GM21717 (cell line): Measurements from ENCODE around the gene ABHD8.

Experiments
- ATAC-seq: cut with Tn5 transposase; IDR thresholded peaks from one replicate; pipeline ENCODE4 v1.9.1; 2021; ENCODE audit warnings: mild to moderate bottlenecking, moderate library complexity; ENCODE audit not compliant: unreplicated experiment

Gene ABHD8

GRCh38 chr19:17303167-17303939 lies at the start of gene ABHD8:
TSS of gene ABHD8 (minus strand) at chr19:17303425. CDS start at chr19:17301616, 1,809 bp downstream.
- peak; percentile 44 for ATAC-seq

GRCh38 chr19:17352608-17353280 lies 49.5 kb upstream of the ABHD8 start:
- ATAC-seq, result no peak

- ATAC-seq, result no peak
Measured at GRCh38 chr19:17351815-17352435, 48.7 kb upstream of the ABHD8 start.

GRCh38 chr19:17348700-17349099 lies 45.5 kb upstream of the ABHD8 start:
- no peak for ATAC-seq

- no peak for ATAC-seq
Measured at GRCh38 chr19:17347877-17348276, 44.7 kb upstream of the ABHD8 start.

- no peak for ATAC-seq
Measured at GRCh38 chr19:17347361-17347760, 44.1 kb upstream of the ABHD8 start.

- ATAC-seq, result no peak
Measured at GRCh38 chr19:17346109-17346671, 43.0 kb upstream of the ABHD8 start.

GRCh38 chr19:17341845-17342244 lies 38.6 kb upstream of the ABHD8 start:
- no peak for ATAC-seq

GRCh38 chr19:17341386-17341785 lies 38.2 kb upstream of the ABHD8 start:
- no peak for ATAC-seq

GRCh38 chr19:17340871-17341357 lies 37.7 kb upstream of the ABHD8 start:
- ATAC-seq, result no peak

GRCh38 chr19:17340302-17340870 lies 37.2 kb upstream of the ABHD8 start:
- no peak for ATAC-seq

GRCh38 chr19:17339088-17339741 lies 36.0 kb upstream of the ABHD8 start:
- no peak for ATAC-seq

- ATAC-seq, result no peak
Measured at GRCh38 chr19:17338433-17339078, 35.3 kb upstream of the ABHD8 start.

- ATAC-seq, result no peak
Measured at GRCh38 chr19:17337675-17338432, 34.6 kb upstream of the ABHD8 start.

GRCh38 chr19:17336872-17337674 lies 33.8 kb upstream of the ABHD8 start, which contains the start of gene GTPBP3:
TSS of gene GTPBP3 (plus strand) at chr19:17337553. CDS start at chr19:17337612, 59 bp downstream.
- ATAC-seq, result peak; percentile 58

- no peak for ATAC-seq
Measured at GRCh38 chr19:17335575-17335974, 32.4 kb upstream of the ABHD8 start.

- no peak for ATAC-seq
Measured at GRCh38 chr19:17334414-17335409, 31.5 kb upstream of the ABHD8 start, which contains the start of gene ANO8. TSS of gene ANO8 (minus strand) at chr19:17334855. CDS start at chr19:17334670, 185 bp downstream.
